Fibroblast of the aortic adventitia (primary cell): Measurements from ENCODE around the gene PCDHB10. TPM values are rescaled to one million over a fixed set of nuclear protein-coding genes. Genes with fewer than 3 reads are reported as not detected.
"Not testable (repeated sequence)": the region's sequence is repeated elsewhere in the genome, so short reads cannot be mapped to it uniquely, and the experiment has no call there.

Experiments used
- DNase-seq: peaks from one replicate; pipeline ENCODE4 v3.0.0-alpha.2; 2010; ENCODE audit warnings: low read depth
- H3K4me3 ChIP-seq: 2 replicates; pipeline ENCODE4 v1.5.1; 2011; ENCODE audit warnings: low read depth, mild to moderate bottlenecking, control low read depth, low read length, moderate library complexity
- total RNA-seq: library from RNA; depleted of rRNA; stranded (reverse); fragments of >200 nt; gene quantifications from 2 replicates; pipeline ENCODE4 v1.2.3, GENCODE V29; 2012; ENCODE audit warnings: low replicate concordance
- TF ChIP-seq, protein P1 (sequence below): IDR thresholded peaks from 2 replicates; pipeline ENCODE4 v1.5.1; 2011; ENCODE audit warnings: mild to moderate bottlenecking, low read length, control low read depth, inconsistent platforms; ENCODE audit not compliant: insufficient read depth

PCDHB10 gene
- total RNA-seq, 1 donor: 0.36 TPM

- not testable (repeated sequence) for H3K4me3 ChIP-seq, DNase-seq
These were observed 23.4 kb downstream of the PCDHB10 start for GRCh38 chr5:141215504-141215903.

- H3K4me3 ChIP-seq, DNase-seq: not testable (repeated sequence)
These were observed 23.9 kb downstream of the PCDHB10 start for GRCh38 chr5:141216035-141216434.

- TF ChIP-seq, protein P1, sequence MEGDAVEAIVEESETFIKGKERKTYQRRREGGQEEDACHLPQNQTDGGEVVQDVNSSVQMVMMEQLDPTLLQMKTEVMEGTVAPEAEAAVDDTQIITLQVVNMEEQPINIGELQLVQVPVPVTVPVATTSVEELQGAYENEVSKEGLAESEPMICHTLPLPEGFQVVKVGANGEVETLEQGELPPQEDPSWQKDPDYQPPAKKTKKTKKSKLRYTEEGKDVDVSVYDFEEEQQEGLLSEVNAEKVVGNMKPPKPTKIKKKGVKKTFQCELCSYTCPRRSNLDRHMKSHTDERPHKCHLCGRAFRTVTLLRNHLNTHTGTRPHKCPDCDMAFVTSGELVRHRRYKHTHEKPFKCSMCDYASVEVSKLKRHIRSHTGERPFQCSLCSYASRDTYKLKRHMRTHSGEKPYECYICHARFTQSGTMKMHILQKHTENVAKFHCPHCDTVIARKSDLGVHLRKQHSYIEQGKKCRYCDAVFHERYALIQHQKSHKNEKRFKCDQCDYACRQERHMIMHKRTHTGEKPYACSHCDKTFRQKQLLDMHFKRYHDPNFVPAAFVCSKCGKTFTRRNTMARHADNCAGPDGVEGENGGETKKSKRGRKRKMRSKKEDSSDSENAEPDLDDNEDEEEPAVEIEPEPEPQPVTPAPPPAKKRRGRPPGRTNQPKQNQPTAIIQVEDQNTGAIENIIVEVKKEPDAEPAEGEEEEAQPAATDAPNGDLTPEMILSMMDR: no peak
- H3K4me3 ChIP-seq: peak within 1 kb of the TSS; percentile 44
- peak; percentile 30 for DNase-seq
These were observed 31.1 kb downstream of the PCDHB10 start, which contains the start of gene PCDHB14 for GRCh38 chr5:141223112-141223783. TSS of gene PCDHB14 (plus strand) at chr5:141223343. CDS start at chr5:141223506, 163 bp downstream.

DNA sequence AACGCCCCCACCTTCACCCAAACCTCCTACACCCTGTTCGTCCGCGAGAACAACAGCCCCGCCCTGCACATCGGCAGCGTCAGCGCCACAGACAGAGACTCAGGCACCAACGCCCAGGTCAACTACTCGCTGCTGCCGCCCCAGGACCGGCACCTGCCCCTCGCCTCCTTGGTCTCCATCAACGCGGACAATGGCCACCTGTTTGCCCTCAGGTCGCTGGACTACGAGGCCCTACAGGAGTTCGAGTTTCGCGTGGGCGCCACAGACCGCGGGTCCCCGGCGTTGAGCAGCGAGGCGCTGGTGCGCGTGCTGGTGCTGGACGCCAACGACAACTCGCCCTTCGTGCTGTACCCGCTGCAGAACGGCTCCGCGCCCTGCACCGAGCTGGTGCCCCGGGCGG, 32.7 kb downstream of the PCDHB10 start:
- not testable (repeated sequence) for DNase-seq, H3K4me3 ChIP-seq

DNA sequence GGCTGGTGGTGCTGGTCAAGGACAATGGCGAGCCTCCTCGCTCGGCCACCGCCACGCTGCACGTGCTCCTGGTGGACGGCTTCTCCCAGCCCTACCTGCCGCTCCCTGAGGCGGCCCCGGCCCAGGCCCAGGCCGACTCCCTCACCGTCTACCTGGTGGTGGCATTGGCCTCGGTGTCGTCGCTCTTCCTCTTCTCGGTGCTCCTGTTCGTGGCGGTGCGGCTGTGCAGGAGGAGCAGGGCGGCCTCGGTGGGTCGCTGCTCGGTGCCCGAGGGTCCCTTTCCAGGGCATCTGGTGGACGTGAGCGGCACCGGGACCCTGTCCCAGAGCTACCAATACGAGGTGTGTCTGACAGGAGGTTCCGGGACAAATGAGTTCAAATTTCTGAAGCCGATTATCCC, 33.3 kb downstream of the PCDHB10 start:
- not testable (repeated sequence) for H3K4me3 ChIP-seq, DNase-seq

GRCh38 chr5:141234109-141234667, 42.0 kb downstream of the PCDHB10 start:
- no peak overlapping the region for H3K4me3 ChIP-seq
- TF ChIP-seq, protein P1: peak; percentile 15
- peak; percentile 12 for DNase-seq

- not testable (repeated sequence) for DNase-seq, H3K4me3 ChIP-seq
These were observed 43.8 kb downstream of the PCDHB10 start for GRCh38 chr5:141235922-141236321.

- no peak for DNase-seq
- TF ChIP-seq, protein P1: no peak
- H3K4me3 ChIP-seq: no peak overlapping the region
These were observed 44.6 kb downstream of the PCDHB10 start for GRCh38 chr5:141236516-141237313.

DNA sequence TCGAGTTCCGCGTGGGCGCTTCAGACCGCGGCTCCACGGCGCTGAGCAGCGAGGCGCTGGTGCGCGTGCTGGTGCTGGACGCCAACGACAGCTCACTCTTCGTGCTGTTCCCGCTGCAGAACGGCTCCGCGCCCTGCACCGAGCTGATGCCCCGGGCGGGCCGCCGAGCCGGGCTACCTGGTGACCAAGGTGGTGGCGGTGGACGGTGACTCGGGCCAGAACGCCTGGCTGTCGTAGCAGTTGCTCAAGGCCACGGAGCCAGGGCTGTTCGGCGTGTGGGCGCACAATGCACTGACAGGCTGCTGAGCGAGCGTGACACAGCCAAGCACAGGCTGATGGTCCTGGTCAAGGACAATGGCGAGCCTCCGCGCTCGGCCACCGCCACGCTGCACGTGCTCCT, 49.3 kb downstream of the PCDHB10 start:
- DNase-seq: no peak
- no peak overlapping the region for H3K4me3 ChIP-seq
- TF ChIP-seq, protein P1: no peak

Other genes starting within 250 kb of the PCDHB10 start
- gene PCDHAC2, start 225.9 kb upstream of the PCDHB10 start, total RNA-seq: 0.57 TPM in 1 of 2 replicates, not detected in the other
- not detected in 2 replicates for gene PCDHB1, start 141.0 kb upstream of the PCDHB10 start, total RNA-seq
- gene PCDHB2, start 97.7 kb upstream of the PCDHB10 start, total RNA-seq: 0.36 and 0.82 TPM in 2 replicates
- 0.27 and 0.74 TPM in 2 replicates for gene PCDHB3, start 91.9 kb upstream of the PCDHB10 start, total RNA-seq
- 0.09 and 0.65 TPM in 2 replicates for gene PCDHB4, start 70.5 kb upstream of the PCDHB10 start, total RNA-seq
- 0.45 and 0.57 TPM in 2 replicates for gene PCDHB5, start 57.1 kb upstream of the PCDHB10 start, total RNA-seq
- 0.18 TPM in 1 of 2 replicates, not detected in the other for gene PCDHB6, start 42.3 kb upstream of the PCDHB10 start, total RNA-seq
- 0.63 and 0.98 TPM in 2 replicates for gene PCDHB7, start 19.7 kb upstream of the PCDHB10 start, total RNA-seq
- gene PCDHB8, start 14.6 kb upstream of the PCDHB10 start, total RNA-seq: 0.16 and 0.27 TPM in 2 replicates
- 0.25 and 0.36 TPM in 2 replicates for gene PCDHB16, start 10.0 kb upstream of the PCDHB10 start, total RNA-seq
- 0.41 and 1.2 TPM in 2 replicates for gene PCDHB9, start 5.2 kb upstream of the PCDHB10 start, total RNA-seq
- 0.08 and 0.27 TPM in 2 replicates for gene PCDHB11, start 7.3 kb downstream of the PCDHB10 start, total RNA-seq
- gene PCDHB12, start 16.4 kb downstream of the PCDHB10 start, total RNA-seq: 0.18 and 0.25 TPM in 2 replicates
- gene PCDHB13, start 21.6 kb downstream of the PCDHB10 start, total RNA-seq: 0.27 and 0.65 TPM in 2 replicates
- gene PCDHB14, start 31.0 kb downstream of the PCDHB10 start, total RNA-seq: 0.45 and 0.74 TPM in 2 replicates
- 0.09 TPM in 1 of 2 replicates, not detected in the other for gene PCDHB15, start 53.0 kb downstream of the PCDHB10 start, total RNA-seq
- gene SLC25A2, start 111.7 kb downstream of the PCDHB10 start, total RNA-seq: 0.72 TPM in 1 of 2 replicates, not detected in the other
- gene TAF7, start 128.4 kb downstream of the PCDHB10 start, total RNA-seq: 62.1 and 66.0 TPM in 2 replicates
- gene PCDHGA1, start 138.2 kb downstream of the PCDHB10 start, total RNA-seq: 0.90 and 1.4 TPM in 2 replicates
- gene PCDHGA2, start 146.4 kb downstream of the PCDHB10 start, total RNA-seq: 2.5 and 3.9 TPM in 2 replicates
- gene PCDHGA3, start 151.5 kb downstream of the PCDHB10 start, total RNA-seq: 1.1 and 4.4 TPM in 2 replicates
- gene PCDHGB1, start 157.7 kb downstream of the PCDHB10 start, total RNA-seq: 3.1 and 4.2 TPM in 2 replicates
- gene PCDHGA4, start 162.7 kb downstream of the PCDHB10 start, total RNA-seq: 3.7 and 9.9 TPM in 2 replicates
- gene PCDHGB2, start 167.6 kb downstream of the PCDHB10 start, total RNA-seq: 1.3 and 5.7 TPM in 2 replicates
- 1.7 and 3.5 TPM in 2 replicates for gene PCDHGA5, start 171.8 kb downstream of the PCDHB10 start, total RNA-seq
- 7.7 and 9.6 TPM in 2 replicates for gene PCDHGB3, start 177.9 kb downstream of the PCDHB10 start, total RNA-seq
- gene PCDHGA6, start 181.5 kb downstream of the PCDHB10 start, total RNA-seq: 3.9 and 7.4 TPM in 2 replicates
- 2.9 and 8.4 TPM in 2 replicates for gene PCDHGA7, start 190.4 kb downstream of the PCDHB10 start, total RNA-seq
- gene PCDHGB4, start 195.3 kb downstream of the PCDHB10 start, total RNA-seq: 9.0 and 17.4 TPM in 2 replicates
- gene PCDHGA8, start 200.3 kb downstream of the PCDHB10 start, total RNA-seq: 2.5 and 3.8 TPM in 2 replicates
- 8.5 and 19.9 TPM in 2 replicates for gene PCDHGB5, start 205.6 kb downstream of the PCDHB10 start, total RNA-seq
- 4.1 and 7.3 TPM in 2 replicates for gene PCDHGA9, start 210.4 kb downstream of the PCDHB10 start, total RNA-seq
- 3.8 and 5.8 TPM in 2 replicates for gene PCDHGB6, start 215.7 kb downstream of the PCDHB10 start, total RNA-seq
- 10.6 and 22.2 TPM in 2 replicates for gene PCDHGA10, start 220.6 kb downstream of the PCDHB10 start, total RNA-seq
- 16.7 and 22.1 TPM in 2 replicates for gene PCDHGB7, start 225.3 kb downstream of the PCDHB10 start, total RNA-seq
- gene PCDHGA11, start 228.7 kb downstream of the PCDHB10 start, total RNA-seq: 7.6 and 17.8 TPM in 2 replicates
- 39.7 and 50.5 TPM in 2 replicates for gene PCDHGA12, start 238.2 kb downstream of the PCDHB10 start, total RNA-seq